Dendritic cell treated with granulocyte-macrophage colony-stimulating factor and Interleukin-4, amounts not matched to agents 40 ng/mL and 50 ng/mL, for 4 days (primary cell): Measurements from ENCODE around the gene FAM162A.

Experiments used
- H3K27ac Mint-ChIP-seq: one replicate; pipeline ENCODE4 v1.8.0; 2022; ENCODE audit warnings: mild to moderate bottlenecking, mixed read lengths
- H3K27me3 Mint-ChIP-seq: one replicate; pipeline ENCODE4 v1.8.0; 2022; ENCODE audit warnings: mild to moderate bottlenecking, mixed read lengths
- H3K36me3 Mint-ChIP-seq: one replicate; pipeline ENCODE4 v1.8.0; 2022; ENCODE audit warnings: low read depth, mixed read lengths
- H3K4me1 Mint-ChIP-seq: one replicate; pipeline ENCODE4 v1.8.0; 2022; ENCODE audit warnings: low read depth, mixed read lengths
- H3K4me3 Mint-ChIP-seq: one replicate; pipeline ENCODE4 v1.8.0; 2022; ENCODE audit warnings: mild to moderate bottlenecking, moderate library complexity, mixed read lengths
- H3K9me3 Mint-ChIP-seq: one replicate; pipeline ENCODE4 v1.8.0; 2022; ENCODE audit warnings: mixed read lengths
- intact Hi-C: fragments of 100-400 bp; cut with micrococcal nuclease; formaldehyde crosslinking; loops from one replicate; pipeline ENCODE4 v1.15.0; 2022

The FAM162A gene, protein sequence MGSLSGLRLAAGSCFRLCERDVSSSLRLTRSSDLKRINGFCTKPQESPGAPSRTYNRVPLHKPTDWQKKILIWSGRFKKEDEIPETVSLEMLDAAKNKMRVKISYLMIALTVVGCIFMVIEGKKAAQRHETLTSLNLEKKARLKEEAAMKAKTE

DNA sequence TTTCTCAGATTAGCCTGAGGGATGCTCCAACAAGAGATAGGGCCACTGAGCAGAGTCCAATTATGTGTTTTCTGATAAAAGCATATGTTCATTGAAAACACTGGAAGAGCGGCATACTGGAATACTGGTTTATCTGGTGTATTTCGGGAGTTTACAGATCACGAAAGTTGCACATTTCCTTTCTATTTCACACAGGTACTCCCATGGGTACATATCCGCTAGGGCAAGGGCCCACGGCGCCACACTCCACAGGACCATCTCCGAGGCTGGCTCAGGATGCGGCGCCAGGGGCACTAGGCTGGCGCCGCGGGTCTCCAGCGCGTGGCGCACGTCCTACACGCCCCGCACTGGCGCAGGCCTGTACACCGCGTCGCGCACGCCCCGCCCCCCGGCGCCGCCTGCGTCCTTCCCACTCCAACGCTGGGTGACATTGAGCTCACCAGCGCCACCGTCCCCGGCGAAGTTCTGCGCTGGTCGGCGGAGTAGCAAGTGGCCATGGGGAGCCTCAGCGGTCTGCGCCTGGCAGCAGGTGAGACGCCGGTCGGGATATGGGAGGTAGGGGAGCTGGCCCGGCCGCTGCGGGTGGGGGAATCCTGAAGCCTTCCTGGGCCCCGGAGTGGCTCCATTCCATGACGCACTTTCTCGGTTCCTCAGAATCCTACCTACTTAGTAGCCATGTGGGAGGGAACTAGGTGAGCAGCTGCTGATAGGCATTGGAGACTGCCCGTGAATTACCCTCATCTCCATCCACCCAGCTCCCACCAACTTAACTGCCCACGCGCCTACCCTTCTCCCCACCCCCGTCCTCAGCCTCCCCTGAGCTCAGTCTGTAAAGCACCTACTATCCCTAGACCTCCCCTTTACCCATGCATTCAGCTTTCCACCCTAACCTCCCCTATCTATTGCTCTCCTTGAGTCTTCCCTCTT, at the start of gene FAM162A:
Gene FAM162A (plus strand): TSS at position 412 of the 927 bp plus-strand sequence. CDS start 84 bp downstream, at position 496.
- Mint-ChIP-seq H3K4me3 (peak within 1 kb of the TSS; percentile 92), H3K9me3 (no peaks in the 10 kb centered on the region), H3K36me3 (peaks cover 29% of the 10 kb centered on the region), H3K27me3 (no peaks in the 10 kb centered on the region), H3K4me1 (peaks cover 38% of the 10 kb centered on the region), H3K27ac (peak within 1 kb of the TSS; percentile 94)
- intact Hi-C loops, result loop anchor here (5.0 to 10.0 kb wide), 3 partner anchors 33 to 291 kb away; partner anchors contain the start of genes KPNA1 and WDR5B

DNA sequence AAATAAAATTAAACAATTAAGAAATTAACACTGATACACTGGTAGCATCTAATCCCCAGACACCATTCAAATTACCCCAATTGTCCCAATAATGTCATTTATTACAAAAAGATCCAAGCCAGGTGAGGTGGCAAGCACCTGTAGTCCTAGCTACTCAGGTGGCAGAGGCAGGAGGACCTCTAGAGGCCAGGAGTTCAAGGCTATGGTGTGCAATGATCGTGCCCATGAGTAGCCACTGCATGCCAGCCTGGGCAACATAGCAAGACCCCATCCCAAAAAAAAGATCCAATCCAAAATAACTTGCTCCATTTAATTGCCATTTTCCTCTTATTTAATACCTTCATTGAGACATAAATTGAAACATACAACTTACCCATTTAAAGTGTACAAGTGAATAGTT, 41.2 kb upstream of the FAM162A start:
- Mint-ChIP-seq H3K9me3 (no peaks in the 10 kb centered on the region), H3K27me3 (no peaks in the 10 kb centered on the region), H3K36me3 (peaks cover 32% of the 10 kb centered on the region), H3K4me1 (no peaks in the 10 kb centered on the region), H3K27ac (no peak overlapping the region), H3K4me3 (no peak overlapping the region)
- intact Hi-C loops, result no loop called here

DNA sequence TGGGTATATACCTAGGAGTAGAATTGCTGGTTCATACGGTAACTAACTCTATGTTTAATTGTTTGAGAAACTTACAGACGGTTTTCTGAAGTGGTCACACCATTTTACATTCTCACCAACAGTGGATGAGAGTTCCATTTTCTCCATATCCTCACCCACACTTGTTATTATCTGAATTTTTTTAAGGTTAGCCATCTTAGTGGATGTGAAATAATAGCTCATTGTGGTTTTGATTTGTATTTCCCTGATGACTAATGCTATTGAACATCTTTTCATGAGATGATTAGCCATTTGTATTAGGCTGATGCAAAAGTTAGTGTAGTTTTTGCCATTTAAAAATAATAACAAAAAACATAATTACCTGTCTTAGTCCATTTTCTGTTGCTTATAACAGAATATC, 40.3 kb upstream of the FAM162A start:
- intact Hi-C loops, result no loop called here
- H3K36me3 Mint-ChIP-seq, result peaks cover 30% of the 10 kb centered on the region

DNA sequence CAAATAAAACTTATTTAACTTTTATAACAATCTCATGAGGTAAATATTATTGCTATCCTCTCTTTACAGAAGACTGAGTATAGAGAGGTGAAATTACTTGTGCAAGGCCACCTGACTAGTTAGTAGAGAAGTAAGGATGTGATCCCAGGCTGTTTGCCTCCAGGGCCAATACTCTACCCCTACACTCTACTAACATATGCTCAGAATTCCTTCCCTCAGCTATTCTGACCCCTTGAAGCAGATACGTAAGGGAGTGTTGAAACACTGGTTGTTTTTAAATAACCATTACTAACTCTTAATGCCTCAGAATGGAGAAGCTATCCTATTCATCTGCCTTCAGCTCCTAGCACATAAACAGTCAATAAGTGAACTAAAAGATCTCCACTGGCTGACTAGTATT, 34.8 kb upstream of the FAM162A start:
- Mint-ChIP-seq H3K27me3 (no peaks in the 10 kb centered on the region), H3K9me3 (no peaks in the 10 kb centered on the region), H3K27ac (no peak overlapping the region), H3K4me3 (no peak overlapping the region), H3K36me3 (no peaks in the 10 kb centered on the region), H3K4me1 (peaks cover 5% of the 10 kb centered on the region)
- intact Hi-C loops, result no loop called here

More for the DNA sequence above, 40.3 kb upstream of the FAM162A start:
- H3K4me1 Mint-ChIP-seq, result no peaks in the 10 kb centered on the region
- H3K27me3 Mint-ChIP-seq, result no peaks in the 10 kb centered on the region
- H3K9me3 Mint-ChIP-seq, result no peaks in the 10 kb centered on the region
- H3K27ac Mint-ChIP-seq, result no peak overlapping the region
- H3K4me3 Mint-ChIP-seq, result no peak overlapping the region

DNA sequence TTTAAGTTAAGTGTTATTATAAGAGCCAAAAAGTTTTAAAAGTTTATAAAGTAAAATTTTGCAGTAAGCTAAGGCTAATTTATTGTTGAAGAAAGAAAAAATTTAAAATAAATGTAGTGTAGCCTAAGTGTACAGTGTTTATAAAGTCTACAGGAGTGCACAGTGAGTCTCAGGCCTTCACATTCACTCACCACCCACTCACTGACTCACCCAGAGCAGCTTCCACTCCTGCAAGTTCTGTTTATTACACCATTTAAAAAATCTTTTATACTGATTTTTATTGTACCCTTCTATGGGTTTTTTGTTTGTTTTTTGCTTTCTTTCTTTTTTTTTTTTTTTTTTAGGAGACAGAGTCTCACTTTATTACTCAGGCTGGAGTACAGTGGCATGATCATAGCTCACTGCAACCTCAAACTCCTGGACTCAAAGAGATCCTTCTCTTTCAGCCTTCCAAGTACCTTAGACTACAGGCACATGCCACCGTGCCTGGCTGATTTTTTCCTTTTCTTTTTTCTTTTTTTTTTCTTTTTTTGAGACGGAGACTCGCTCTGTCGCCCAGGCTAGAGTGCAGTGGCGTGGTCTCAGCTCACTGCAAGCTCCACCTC, 33.1 kb upstream of the FAM162A start:
- Mint-ChIP-seq H3K9me3 (no peaks in the 10 kb centered on the region), H3K4me1 (peaks cover 15% of the 10 kb centered on the region), H3K27me3 (no peaks in the 10 kb centered on the region), H3K36me3 (no peaks in the 10 kb centered on the region), H3K27ac (no peak overlapping the region), H3K4me3 (no peak overlapping the region)
- intact Hi-C loops, result no loop called here

DNA sequence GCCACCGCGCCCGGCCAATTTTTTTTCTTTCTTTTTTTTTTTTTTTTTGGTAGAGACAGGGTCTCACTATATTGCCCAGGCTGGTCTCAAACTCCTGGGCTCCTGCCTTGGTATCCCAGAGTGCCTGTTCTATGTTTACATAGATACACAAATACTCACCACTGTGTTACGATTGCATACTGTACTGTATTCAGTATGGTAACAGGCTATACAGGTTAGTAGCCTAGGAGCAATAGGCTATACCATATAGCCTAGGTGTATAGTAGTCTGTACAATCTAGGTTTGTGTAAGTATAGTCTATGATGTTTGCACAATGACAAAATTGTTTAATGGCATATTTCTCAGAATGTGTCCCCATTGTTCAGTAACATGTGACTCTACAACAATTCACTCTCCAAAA, 32.4 kb upstream of the FAM162A start:
- Mint-ChIP-seq H3K4me1 (peaks cover 16% of the 10 kb centered on the region), H3K9me3 (no peaks in the 10 kb centered on the region), H3K27me3 (no peaks in the 10 kb centered on the region), H3K4me3 (no peak overlapping the region), H3K36me3 (no peaks in the 10 kb centered on the region), H3K27ac (no peak overlapping the region)
- intact Hi-C loops, result no loop called here

DNA sequence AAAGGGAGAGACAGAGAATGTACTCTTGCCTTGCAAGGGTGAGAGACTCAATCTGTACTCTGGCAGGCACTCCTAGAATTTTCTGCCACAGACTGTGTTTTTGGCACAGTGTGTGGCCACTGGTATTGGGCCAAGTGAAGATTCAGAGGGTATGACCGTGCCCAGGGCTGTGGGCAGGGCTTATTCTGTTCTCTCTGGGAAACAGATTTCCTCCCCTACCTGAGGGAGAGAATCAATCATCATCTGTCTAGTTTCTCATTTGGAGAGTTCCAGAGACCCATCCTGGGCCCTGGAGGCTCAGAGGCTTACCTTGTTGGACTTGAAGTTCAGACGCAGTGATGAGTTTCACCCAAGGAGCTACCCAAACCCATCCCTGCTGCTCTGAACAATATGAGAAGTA, 30.8 kb upstream of the FAM162A start:
- no peak overlapping the region for H3K27ac Mint-ChIP-seq
- H3K36me3 Mint-ChIP-seq, result peaks cover 2% of the 10 kb centered on the region
- intact Hi-C loops, result no loop called here
- H3K9me3 Mint-ChIP-seq, result no peaks in the 10 kb centered on the region
- no peaks in the 10 kb centered on the region for H3K27me3 Mint-ChIP-seq
- H3K4me1 Mint-ChIP-seq, result peaks cover 18% of the 10 kb centered on the region
- H3K4me3 Mint-ChIP-seq, result no peak overlapping the region

DNA sequence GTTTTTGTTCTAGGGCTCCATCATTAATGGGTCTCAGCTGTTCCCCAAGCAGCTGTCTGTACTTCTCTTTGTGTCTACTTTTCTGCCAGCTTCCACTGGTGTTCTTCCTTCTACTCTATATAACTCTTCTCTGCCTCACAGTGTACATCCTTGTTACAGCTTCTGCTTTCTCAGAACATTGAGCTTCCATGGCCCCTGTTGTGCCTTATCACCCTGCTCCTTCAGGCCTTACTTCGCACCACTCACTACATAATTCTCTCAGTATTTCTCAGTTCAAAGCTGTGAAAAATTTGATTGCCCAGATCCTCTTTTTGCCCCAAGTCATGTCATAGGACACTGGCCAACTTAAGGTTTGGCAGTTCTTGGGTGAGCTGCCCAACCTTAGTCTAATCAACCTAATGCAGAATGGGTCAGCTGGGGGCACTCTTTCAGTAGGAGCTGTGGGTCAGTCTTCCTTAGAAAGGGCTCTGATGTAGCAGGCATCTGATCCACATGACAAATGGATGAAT, 30.0 kb upstream of the FAM162A start:
- Mint-ChIP-seq H3K4me3 (no peak overlapping the region), H3K27ac (no peak overlapping the region), H3K4me1 (peaks cover 25% of the 10 kb centered on the region), H3K9me3 (no peaks in the 10 kb centered on the region), H3K27me3 (no peaks in the 10 kb centered on the region), H3K36me3 (peaks cover 9% of the 10 kb centered on the region)
- intact Hi-C loops, result no loop called here

DNA sequence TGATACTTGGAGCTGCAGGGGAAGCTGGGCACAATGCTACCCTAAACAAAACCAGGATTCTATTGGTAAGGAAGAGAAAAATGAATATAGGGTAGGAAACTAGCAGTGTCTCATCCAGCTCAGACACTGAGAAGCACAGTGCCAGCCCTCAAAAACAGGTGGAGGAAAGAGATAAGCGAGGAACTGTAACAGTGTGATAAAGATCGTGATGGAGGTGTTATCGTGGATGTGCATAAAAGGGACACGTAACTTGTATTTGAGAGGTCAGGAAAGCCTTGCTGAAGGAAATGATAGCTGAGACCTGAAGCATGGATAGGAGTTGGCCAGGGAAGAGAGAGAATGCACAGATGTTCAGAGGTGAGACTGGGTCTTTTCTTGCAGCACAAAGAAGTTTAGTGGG, 28.4 kb upstream of the FAM162A start:
- Mint-ChIP-seq H3K27ac (no peak overlapping the region), H3K36me3 (peaks cover 10% of the 10 kb centered on the region), H3K4me3 (no peak overlapping the region), H3K9me3 (no peaks in the 10 kb centered on the region), H3K27me3 (no peaks in the 10 kb centered on the region), H3K4me1 (peaks cover 25% of the 10 kb centered on the region)
- intact Hi-C loops, result no loop called here

DNA sequence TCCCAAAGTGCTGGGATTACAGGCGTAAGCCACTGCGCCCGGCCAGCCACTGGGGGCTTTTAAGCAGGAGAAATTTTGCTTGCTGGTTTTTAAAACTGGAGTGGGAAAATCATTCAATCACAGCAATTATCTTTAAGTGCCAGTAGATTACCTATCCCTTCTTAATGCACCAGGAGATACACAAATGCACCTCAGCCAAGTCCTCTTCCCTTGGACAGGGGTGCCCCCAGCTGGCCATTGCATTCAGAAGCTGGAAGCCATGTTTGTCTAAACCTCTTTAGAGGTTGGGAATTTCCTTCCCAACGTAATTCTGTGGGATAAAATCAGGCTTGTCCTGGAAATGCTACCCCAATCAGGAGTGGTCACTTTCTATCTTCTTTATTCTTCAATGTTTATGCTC, 27.6 kb upstream of the FAM162A start:
- no peaks in the 10 kb centered on the region for H3K9me3 Mint-ChIP-seq
- peaks cover 10% of the 10 kb centered on the region for H3K36me3 Mint-ChIP-seq
- H3K27me3 Mint-ChIP-seq, result no peaks in the 10 kb centered on the region
- no peak overlapping the region for H3K4me3 Mint-ChIP-seq
- no peak overlapping the region for H3K27ac Mint-ChIP-seq
- intact Hi-C loops, result no loop called here
- peaks cover 25% of the 10 kb centered on the region for H3K4me1 Mint-ChIP-seq

DNA sequence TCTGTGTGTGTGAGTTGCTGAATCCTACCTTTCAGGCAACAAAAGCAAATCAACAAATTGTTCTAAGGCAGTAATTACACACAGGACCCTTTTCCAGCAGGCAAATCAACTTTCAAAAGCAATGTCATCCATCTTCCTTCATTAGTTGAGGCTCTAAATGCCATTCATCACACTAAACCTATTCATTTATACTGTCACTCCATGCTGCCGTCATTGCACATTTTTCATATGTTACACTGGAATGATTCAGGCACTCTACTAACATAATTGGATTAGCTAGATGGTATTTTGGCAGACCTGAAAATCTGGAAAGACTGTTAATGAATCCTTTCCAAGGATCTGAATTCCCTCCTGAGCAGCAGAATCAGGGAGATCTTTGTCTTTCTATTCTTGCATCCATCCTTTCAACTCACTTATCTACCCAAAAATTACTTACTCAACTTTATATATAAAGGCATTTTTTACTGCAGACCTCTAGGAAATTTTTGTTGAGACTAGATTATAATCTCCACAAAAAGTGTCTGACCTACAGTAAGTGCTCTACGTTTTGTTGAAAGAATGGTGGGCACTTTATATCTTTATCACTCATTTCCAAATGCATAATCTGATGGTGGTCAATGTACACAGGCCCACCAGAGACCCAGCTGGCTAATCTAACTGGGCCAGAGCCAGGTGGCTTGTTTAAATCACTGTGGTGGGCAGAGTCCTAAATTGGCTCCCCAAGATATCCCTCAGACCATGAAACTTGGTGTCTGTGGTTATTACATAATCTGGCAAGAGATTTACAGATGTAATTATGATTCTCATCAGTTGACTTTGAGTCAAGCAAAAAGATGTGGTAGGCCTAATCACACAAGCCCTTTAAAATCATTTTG, 25.9 kb upstream of the FAM162A start:
- H3K9me3 Mint-ChIP-seq, result no peaks in the 10 kb centered on the region
- no peak overlapping the region for H3K27ac Mint-ChIP-seq
- intact Hi-C loops, result no loop called here
- no peak overlapping the region for H3K4me3 Mint-ChIP-seq
- H3K4me1 Mint-ChIP-seq, result peaks cover 25% of the 10 kb centered on the region
- H3K27me3 Mint-ChIP-seq, result no peaks in the 10 kb centered on the region
- H3K36me3 Mint-ChIP-seq, result peaks cover 19% of the 10 kb centered on the region

DNA sequence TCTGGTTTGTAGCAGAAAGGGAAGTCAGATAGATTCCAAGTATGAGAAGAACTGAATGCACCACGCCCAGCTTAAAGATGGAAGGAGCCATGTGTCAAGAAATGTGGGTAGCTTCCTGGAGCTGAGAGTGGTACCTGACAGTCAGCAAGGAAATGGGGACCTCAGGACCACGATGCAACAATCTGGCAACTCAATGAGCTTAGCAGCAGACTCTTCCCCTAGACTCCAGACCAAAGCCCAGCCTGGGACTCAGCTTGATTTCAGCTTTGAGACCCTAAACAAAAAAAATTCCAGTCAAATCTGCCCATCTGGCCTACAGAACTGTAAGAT, 25.3 kb upstream of the FAM162A start:
- intact Hi-C loops, result no loop called here
- no peaks in the 10 kb centered on the region for H3K9me3 Mint-ChIP-seq
- H3K4me3 Mint-ChIP-seq, result no peak overlapping the region
- H3K4me1 Mint-ChIP-seq, result peaks cover 25% of the 10 kb centered on the region
- no peak overlapping the region for H3K27ac Mint-ChIP-seq
- peaks cover 25% of the 10 kb centered on the region for H3K36me3 Mint-ChIP-seq
- no peaks in the 10 kb centered on the region for H3K27me3 Mint-ChIP-seq

DNA sequence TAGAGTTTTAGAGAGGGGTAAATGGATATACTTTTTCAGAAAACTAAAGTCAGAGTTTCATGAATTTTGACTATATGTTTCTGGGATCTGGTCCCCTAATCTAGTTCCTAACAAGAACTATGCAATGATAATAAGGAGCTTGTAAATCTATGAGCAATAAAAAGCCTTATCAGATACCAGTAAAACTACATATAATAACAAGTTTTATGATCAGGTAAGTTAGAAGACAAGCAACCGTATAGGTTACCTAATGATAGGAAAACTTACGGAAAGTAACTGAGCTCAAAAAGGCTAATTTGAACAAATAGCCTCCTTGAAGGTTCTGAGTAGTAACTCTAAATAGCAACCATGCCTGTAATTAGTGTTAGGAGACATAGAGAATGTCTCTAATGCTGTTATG, 22.0 kb upstream of the FAM162A start:
- Mint-ChIP-seq H3K36me3 (peaks cover 56% of the 10 kb centered on the region), H3K27me3 (no peaks in the 10 kb centered on the region), H3K9me3 (no peaks in the 10 kb centered on the region), H3K4me3 (no peak overlapping the region), H3K27ac (no peak overlapping the region), H3K4me1 (peaks cover 9% of the 10 kb centered on the region)
- intact Hi-C loops, result no loop called here
